IMR-90 (cell line): ENCODE data around the gene STOM. TPM values are rescaled to one million over a fixed set of nuclear protein-coding genes. Genes with fewer than 3 reads are reported as not detected.

Experiments used
- ATAC-seq: fragments of 200-7000 bp; cut with Tn5 transposase; 2 replicates; pipeline ENCODE4 v1.9.1; 2020; ENCODE audit warnings: low read depth, mild to moderate bottlenecking, moderate library complexity
- BruUV-seq: library from RNA; stranded (reverse); fragments of 400-500 nt; replicated peaks from 2 replicates; lab custom pipeline; 2021; lab: Mats Ljungman, UMichigan
- CTCF ChIA-PET: fragments of 300-600 bp; formaldehyde crosslinking; extraction: SDS; loops from one replicate; lab custom pipeline; 2021; ENCODE audit warnings: antibody characterized with exemption; lab: Yijun Ruan, JAX
- POLR2A ChIA-PET: fragments of 300-600 bp; sonication (Branson Sonifier 250); formaldehyde crosslinking; loops from one replicate; lab custom pipeline; 2022; ENCODE audit warnings: antibody characterized with exemption; ENCODE audit not compliant: unreplicated experiment; lab: Charles Lee
- DNase-seq: peaks from one replicate; pipeline ENCODE4 v3.0.0; 2013
- H2AFZ ChIP-seq: replicated peaks from 2 replicates; pipeline ENCODE3; 2013; ENCODE audit warnings: low read length, mild to moderate bottlenecking; ENCODE audit not compliant: poor library complexity
- H2AK5ac ChIP-seq: 2 replicates; pipeline ENCODE4 v1.6.1; 2013; ENCODE audit warnings: low read depth, low read length, inconsistent platforms
- H2AK9ac ChIP-seq: replicated peaks from 2 replicates; pipeline ENCODE3; 2013; ENCODE audit warnings: mild to moderate bottlenecking, low read depth, low read length, moderate library complexity; ENCODE audit not compliant: poor library complexity
- H2BK120ac ChIP-seq: 2 replicates; pipeline ENCODE4 v1.6.1; 2013; ENCODE audit warnings: low read depth, low read length, inconsistent platforms
- H2BK15ac ChIP-seq: 3 replicates; pipeline ENCODE4 v1.6.1; 2013; ENCODE audit warnings: low read depth, low read length, inconsistent platforms
- H2BK20ac ChIP-seq: 2 replicates; pipeline ENCODE4 v1.6.1; 2013; ENCODE audit warnings: low read depth, mild to moderate bottlenecking, inconsistent platforms, low read length, moderate library complexity
- H2BK5ac ChIP-seq: 2 replicates; pipeline ENCODE4 v1.6.1; 2013; ENCODE audit warnings: mild to moderate bottlenecking, low read depth, low read length, inconsistent platforms; ENCODE audit not compliant: poor library complexity, severe bottlenecking
- H3K14ac ChIP-seq: replicated peaks from 2 replicates; pipeline ENCODE4 v1.6.1; 2013; ENCODE audit warnings: low read depth, low read length, inconsistent platforms
- H3K18ac ChIP-seq: 2 replicates; pipeline ENCODE4 v1.6.1; 2013; ENCODE audit warnings: low read depth, low read length, control low read depth
- H3K23ac ChIP-seq: 2 replicates; pipeline ENCODE4 v1.6.1; 2013; ENCODE audit warnings: low read depth, low read length, inconsistent platforms
- H3K27ac ChIP-seq: 2 replicates; pipeline ENCODE4 v1.5.1; 2013; ENCODE audit warnings: mild to moderate bottlenecking, control low read depth, low read length; ENCODE audit not compliant: insufficient read depth
- H3K27me3 ChIP-seq: 2 replicates; pipeline ENCODE4 v1.6.1; 2013; ENCODE audit warnings: low read length; ENCODE audit not compliant: control insufficient read depth, insufficient read depth
- H3K36me3 ChIP-seq: 2 replicates; pipeline ENCODE4 v1.6.1; 2013; ENCODE audit warnings: low read length, mixed read lengths; ENCODE audit not compliant: control insufficient read depth, insufficient read depth
- H3K4ac ChIP-seq: 2 replicates; pipeline ENCODE4 v1.6.1; 2013; ENCODE audit warnings: low read depth, low read length, inconsistent platforms
- H3K4me1 ChIP-seq: 2 replicates; pipeline ENCODE4 v1.6.1; 2013; ENCODE audit warnings: low read length, mixed read lengths; ENCODE audit not compliant: control insufficient read depth, insufficient read depth
- H3K4me2 ChIP-seq: 2 replicates; pipeline ENCODE4 v1.6.1; 2013; ENCODE audit warnings: low read depth, mild to moderate bottlenecking, control low read depth, low read length, moderate library complexity
- H3K4me3 ChIP-seq: 2 replicates; pipeline ENCODE4 v1.5.1; 2013; ENCODE audit warnings: low read depth, mild to moderate bottlenecking, control low read depth, low read length, moderate library complexity; ENCODE audit not compliant: insufficient read depth
- H3K56ac ChIP-seq: 2 replicates; pipeline ENCODE4 v1.6.1; 2013; ENCODE audit warnings: low read length, inconsistent platforms; ENCODE audit not compliant: insufficient read depth; ENCODE audit errors: extremely low read depth
- H3K79me1 ChIP-seq, 2 experiments: 2 replicates each; pipeline ENCODE4 v1.6.1; 2013; ENCODE audit warnings: low read length in 2 of 2, inconsistent platforms in 1 of 2, low read depth in 1 of 2
- H3K9ac ChIP-seq: 2 replicates; pipeline ENCODE4 v1.6.1; 2013; ENCODE audit warnings: low read depth, low read length, control low read depth
- H3K9me1 ChIP-seq: 2 replicates; pipeline ENCODE4 v1.6.1; 2013; ENCODE audit warnings: low read length, inconsistent platforms; ENCODE audit not compliant: insufficient read depth
- H3K9me3 ChIP-seq: 2 replicates; pipeline ENCODE4 v1.6.1; 2013; ENCODE audit warnings: low read length; ENCODE audit not compliant: control insufficient read depth, insufficient read depth
- H4K20me1 ChIP-seq: 2 replicates; pipeline ENCODE4 v1.6.1; 2013; ENCODE audit warnings: low read length, inconsistent platforms; ENCODE audit not compliant: insufficient read depth
- H4K5ac ChIP-seq: 2 replicates; pipeline ENCODE4 v1.6.1; 2013; ENCODE audit warnings: mild to moderate bottlenecking, low read depth, low read length, control low read depth
- H4K8ac ChIP-seq, 2 experiments: 2 replicates each; pipeline ENCODE4 v1.6.1; 2013; ENCODE audit warnings: low read depth in 2 of 2, low read length in 2 of 2, control low read depth in 1 of 2, inconsistent platforms in 1 of 2
- H4K91ac ChIP-seq: 2 replicates; pipeline ENCODE4 v1.6.1; 2013; ENCODE audit warnings: low read depth, low read length, inconsistent platforms; ENCODE audit not compliant: insufficient read depth
- CEBPB ChIP-seq: IDR thresholded peaks from 2 replicates; pipeline ENCODE4 v1.6.1; 2012; ENCODE audit warnings: low read depth, low read length, improper control_type of control experiment
- FOS ChIP-seq: fragments of 150-350 bp; IDR thresholded peaks from 2 replicates; pipeline ENCODE4 v1.6.1; 2016; ENCODE audit warnings: low read depth, low read length
- MAZ ChIP-seq: IDR thresholded peaks from 2 replicates; pipeline ENCODE4 v1.6.1; 2012; ENCODE audit warnings: low read depth, mild to moderate bottlenecking, low read length, improper control_type of control experiment, moderate library complexity, borderline replicate concordance
- MXI1 ChIP-seq: IDR thresholded peaks from 2 replicates; pipeline ENCODE4 v1.6.1; 2012; ENCODE audit warnings: low read depth, mild to moderate bottlenecking, low read length, moderate library complexity, borderline replicate concordance
- NFE2L2 ChIP-seq: fragments of 150-350 bp; IDR thresholded peaks from 2 replicates; pipeline ENCODE4 v1.6.1; 2016; ENCODE audit warnings: low read depth, mild to moderate bottlenecking, low read length
- POLR2A ChIP-seq: IDR thresholded peaks from 2 replicates; pipeline ENCODE4 v1.6.1; 2012; ENCODE audit warnings: mild to moderate bottlenecking, low read depth, low read length
- RAD21 ChIP-seq: IDR thresholded peaks from 2 replicates; pipeline ENCODE4 v1.6.1; 2012; ENCODE audit warnings: low read length, improper control_type of control experiment
- RCOR1 ChIP-seq: IDR thresholded peaks from 2 replicates; pipeline ENCODE4 v1.6.1; 2012; ENCODE audit warnings: mild to moderate bottlenecking, low read length, improper control_type of control experiment; ENCODE audit not compliant: insufficient replicate concordance
- SMC3 ChIP-seq: fragments of 150-350 bp; IDR thresholded peaks from 2 replicates; pipeline ENCODE4 v1.6.1; 2016; ENCODE audit warnings: low read depth, mild to moderate bottlenecking, antibody characterized with exemption, low read length, moderate library complexity
- WGBS, 2 experiments: methylation state at CpG; one replicate each; pipeline versions ENCODE4 v1.1.5 to v1.1.7; 2013; ENCODE audit warnings: missing lambda C conversion rate in 2 of 2; ENCODE audit not compliant: insufficient read length in 1 of 2; ENCODE audit errors: extremely low coverage in 2 of 2; 5-methylcytosine and 5-hydroxymethylcytosine counted together
- dilution Hi-C: fragments of 300-500 bp; cut with HindIII; formaldehyde crosslinking; loops from one replicate; pipeline ENCODE4 v1.14.3; 2018; ENCODE audit warnings: low sequenced_read_pairs; ENCODE audit not compliant: unreplicated experiment
- in situ Hi-C: fragments of 300-500 bp; cut with MboI; formaldehyde crosslinking; loops from 3 replicates; pipeline ENCODE4 v1.14.3; 2019; ENCODE audit warnings: low sequenced_read_pairs, inconsistent platforms, mixed read lengths
- intact Hi-C: fragments of 100-400 bp; cut with micrococcal nuclease; formaldehyde crosslinking; loops from 2 replicates; pipeline ENCODE4 v1.10.0; 2022
- polyA plus RNA-seq, 3 experiments: library from polyadenylated mRNA; depleted of rRNA; stranded (reverse); fragments of >200 nt; gene quantifications; 2 replicates each; pipeline ENCODE4 v1.2.3, GENCODE V29; 2012; ENCODE audit warnings: low replicate concordance in 1 of 3
- total RNA-seq: library from RNA; depleted of rRNA; stranded (reverse); fragments of >200 nt; gene quantifications from 2 replicates; pipeline ENCODE4 v1.2.3, GENCODE V29; 2012
- TF ChIP-seq, protein P1 (sequence below): conservative IDR thresholded peaks from 2 replicates; pipeline ENCODE4 v1.5.1; 2012; ENCODE audit warnings: mild to moderate bottlenecking, low read depth, low read length, improper control_type of control experiment
- TF ChIP-seq, protein P2 (sequence below): fragments of 150-350 bp; IDR thresholded peaks from 2 replicates; pipeline ENCODE4 v1.6.1; 2016; ENCODE audit warnings: low read depth, mild to moderate bottlenecking, low read length, moderate library complexity, borderline replicate concordance

STOM gene
- total and polyA plus RNA-seq, 2 of the 4 experiments (the other 2 are of a cell fraction): 78.4 to 84.8 TPM

DNA sequence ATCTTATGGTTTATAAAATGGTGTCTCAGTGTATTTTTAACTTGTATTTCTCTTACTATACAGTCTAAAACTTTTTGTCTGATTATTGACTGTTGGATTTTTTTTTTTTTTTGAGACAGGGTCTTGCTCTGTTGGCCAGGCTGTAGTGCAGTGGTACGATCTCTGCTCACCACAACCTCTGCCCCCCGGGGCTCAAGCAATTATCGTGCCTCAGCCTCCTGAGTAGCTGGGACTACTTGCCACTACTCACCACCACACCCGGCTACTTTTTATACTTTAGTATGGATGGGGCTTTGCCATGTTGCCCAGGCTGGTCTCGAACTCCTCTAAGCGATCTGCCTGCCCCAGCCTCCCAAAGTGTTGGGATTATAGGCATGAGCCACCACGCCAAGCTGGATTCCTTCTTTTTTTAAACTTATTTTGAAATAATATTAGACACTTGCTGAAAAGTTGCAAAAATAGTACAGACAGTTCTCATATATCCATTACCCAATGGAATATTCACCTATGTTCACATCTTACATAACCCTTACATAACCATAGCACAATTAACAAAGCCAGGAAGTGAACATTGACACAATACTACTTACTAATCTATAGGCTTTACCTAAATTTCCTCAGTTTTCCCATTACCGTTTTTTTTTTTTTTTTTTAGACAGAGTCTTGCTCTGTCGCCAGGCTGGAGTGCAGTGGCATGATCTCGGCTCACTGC lies 47.2 kb downstream of the STOM start (continued):
- TF ChIP-seq NFE2L2 (no peak), CEBPB (no peak)

DNA sequence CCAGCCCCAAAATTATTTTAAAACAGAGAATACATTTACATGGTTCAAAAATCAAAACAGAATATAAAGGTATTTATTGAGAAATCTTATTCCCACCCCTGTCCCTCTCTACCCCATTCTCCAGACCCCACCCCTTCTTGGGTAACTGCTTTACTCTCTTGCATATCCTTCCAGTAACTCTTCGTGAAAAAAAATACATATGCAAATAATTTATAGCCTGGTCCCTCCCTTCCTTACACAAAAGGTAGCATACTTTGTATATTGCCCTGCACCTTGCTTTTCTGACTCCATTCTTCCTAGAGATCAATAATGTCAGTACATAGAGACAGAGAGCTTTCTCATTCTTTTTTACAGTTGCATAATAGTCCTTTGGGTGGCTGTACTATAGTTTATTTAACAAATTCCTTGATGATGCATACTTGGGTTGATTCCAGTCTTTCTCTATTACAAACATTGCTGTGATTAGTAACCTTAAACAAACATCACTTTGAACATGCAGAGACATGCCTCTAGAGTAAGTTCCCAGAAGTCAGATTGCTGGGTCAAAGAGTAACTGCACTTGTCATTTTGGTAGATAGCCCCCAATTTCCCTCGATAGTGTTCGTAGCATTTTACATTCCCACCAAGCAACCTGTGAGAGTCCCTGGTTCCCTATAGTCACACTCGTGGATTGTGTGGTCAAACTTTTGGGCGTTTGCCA lies 47.9 kb downstream of the STOM start:
- in situ Hi-C loops: loop anchor here (5.0 kb wide), 1 partner anchor 75 kb away; no protein-coding TSS in a partner anchor
- H3K9ac ChIP-seq: 0 out of 2 replicates have a peak overlapping the region, but pooled peaks have one; percentile 7
- TF ChIP-seq RCOR1: no peak
- no peak for TF ChIP-seq MXI1
- TF ChIP-seq RAD21: no peak
- peak; percentile 21; the same call in 1 of the 2 replicates for TF ChIP-seq NFE2L2
- TF ChIP-seq SMC3: no peak
- peak; percentile 96 for TF ChIP-seq CEBPB
- TF ChIP-seq POLR2A: no peak
- TF ChIP-seq FOS: peak; percentile 71
- TF ChIP-seq, protein P1, sequence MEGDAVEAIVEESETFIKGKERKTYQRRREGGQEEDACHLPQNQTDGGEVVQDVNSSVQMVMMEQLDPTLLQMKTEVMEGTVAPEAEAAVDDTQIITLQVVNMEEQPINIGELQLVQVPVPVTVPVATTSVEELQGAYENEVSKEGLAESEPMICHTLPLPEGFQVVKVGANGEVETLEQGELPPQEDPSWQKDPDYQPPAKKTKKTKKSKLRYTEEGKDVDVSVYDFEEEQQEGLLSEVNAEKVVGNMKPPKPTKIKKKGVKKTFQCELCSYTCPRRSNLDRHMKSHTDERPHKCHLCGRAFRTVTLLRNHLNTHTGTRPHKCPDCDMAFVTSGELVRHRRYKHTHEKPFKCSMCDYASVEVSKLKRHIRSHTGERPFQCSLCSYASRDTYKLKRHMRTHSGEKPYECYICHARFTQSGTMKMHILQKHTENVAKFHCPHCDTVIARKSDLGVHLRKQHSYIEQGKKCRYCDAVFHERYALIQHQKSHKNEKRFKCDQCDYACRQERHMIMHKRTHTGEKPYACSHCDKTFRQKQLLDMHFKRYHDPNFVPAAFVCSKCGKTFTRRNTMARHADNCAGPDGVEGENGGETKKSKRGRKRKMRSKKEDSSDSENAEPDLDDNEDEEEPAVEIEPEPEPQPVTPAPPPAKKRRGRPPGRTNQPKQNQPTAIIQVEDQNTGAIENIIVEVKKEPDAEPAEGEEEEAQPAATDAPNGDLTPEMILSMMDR: no peak
- TF ChIP-seq, protein P2, sequence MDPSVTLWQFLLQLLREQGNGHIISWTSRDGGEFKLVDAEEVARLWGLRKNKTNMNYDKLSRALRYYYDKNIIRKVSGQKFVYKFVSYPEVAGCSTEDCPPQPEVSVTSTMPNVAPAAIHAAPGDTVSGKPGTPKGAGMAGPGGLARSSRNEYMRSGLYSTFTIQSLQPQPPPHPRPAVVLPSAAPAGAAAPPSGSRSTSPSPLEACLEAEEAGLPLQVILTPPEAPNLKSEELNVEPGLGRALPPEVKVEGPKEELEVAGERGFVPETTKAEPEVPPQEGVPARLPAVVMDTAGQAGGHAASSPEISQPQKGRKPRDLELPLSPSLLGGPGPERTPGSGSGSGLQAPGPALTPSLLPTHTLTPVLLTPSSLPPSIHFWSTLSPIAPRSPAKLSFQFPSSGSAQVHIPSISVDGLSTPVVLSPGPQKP: no peak
- TF ChIP-seq MAZ: no peak

More for the DNA sequence above, 47.9 kb downstream of the STOM start:
- BruUV-seq: no TSS peak
- Histone ChIP-seq H3K9me1 (peaks cover 33% of the 10 kb centered on the region), H2BK5ac (peak overlapping the region; percentile 100), H2AK5ac (peak overlapping the region; percentile 99), H2BK20ac (peak overlapping the region; percentile 99), H3K14ac (peak overlapping the region; percentile 93), H4K5ac (peak overlapping the region; percentile 97), H3K4ac (peak overlapping the region; percentile 99), H4K20me1 (no peaks in the 10 kb centered on the region), H3K27me3 (no peaks in the 10 kb centered on the region), H3K4me3 (no peak overlapping the region), H3K27ac (peak overlapping the region; percentile 99), H3K36me3 (peaks cover 71% of the 10 kb centered on the region), H2AFZ (no peak overlapping the region), H2AK9ac (peak overlapping the region; percentile 83), H4K91ac (peak overlapping the region; percentile 99), H4K8ac (peak overlapping the region; percentile 28 to 97), H3K4me1 (peaks cover 15% of the 10 kb centered on the region), H3K79me1 (peaks cover 19 to 46% of the 10 kb centered on the region in 2 experiments), H3K4me2 (peak overlapping the region; percentile 50; the same call in 1 of the 2 replicates), H3K56ac (peak overlapping the region; percentile 99), H3K9me3 (no peaks in the 10 kb centered on the region), H3K18ac (peak overlapping the region; percentile 98), H3K23ac (peak overlapping the region; percentile 99), H2BK15ac (peak overlapping the region; percentile 96; the same call in 2 of the 3 replicates), H2BK120ac (peak overlapping the region; percentile 99)
- ChIA-PET POLR2A (interaction anchor here (0.6 kb wide), 1 partner anchor 47 kb away, joined by 4 read pairs; no protein-coding TSS in a partner anchor), CTCF (interaction anchor here (0.5 to 0.6 kb wide), 2 partner anchors 182 to 1084 kb away, joined by 3 to 4 read pairs; no protein-coding TSS in a partner anchor)
- dilution Hi-C loops: no loop called here
- peak; percentile 98 for DNase-seq
- WGBS, 2 experiments: no CpG with 5 or more reads among the region's 5 CpGs
- ATAC-seq: peak; percentile 55
- intact Hi-C loops: loop anchor here (2.0 kb wide), 1 partner anchor 51 kb away; no protein-coding TSS in a partner anchor
